ENCODE results near the gene RFLNA.
"Not testable (repeated sequence)": the region's sequence is repeated elsewhere in the genome, so short reads cannot be mapped to it uniquely, and the experiment has no call there.

The RFLNA gene

DNA sequence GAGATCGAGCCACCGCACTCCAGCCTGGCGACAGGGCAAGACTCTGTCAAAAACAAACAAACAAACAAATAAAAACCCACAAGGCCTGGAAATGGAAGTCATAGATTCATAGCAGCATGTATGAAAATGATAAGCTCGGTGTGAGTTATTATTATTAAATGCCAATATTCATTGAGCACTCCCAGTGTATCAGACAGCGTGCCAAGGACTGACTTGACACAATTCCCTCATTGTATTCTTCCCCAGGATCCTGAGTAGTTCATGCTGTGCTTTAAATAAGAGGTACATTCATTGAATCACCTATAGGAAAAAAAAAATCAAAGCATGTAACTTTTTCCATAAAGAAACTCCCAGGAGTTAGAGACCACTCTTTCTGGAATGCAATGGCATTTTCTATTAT lies 12.6 kb upstream of the RFLNA start:
- DNase-seq (ENCODE audit: low read depth in 2 of 2, low spot score in 1 of 2): no peak

GRCh38 chr12:124283326-124283725 lies 11.6 kb upstream of the RFLNA start:
- no peak for DNase-seq (ENCODE audit: low read depth in 2 of 2, low spot score in 1 of 2)

DNA sequence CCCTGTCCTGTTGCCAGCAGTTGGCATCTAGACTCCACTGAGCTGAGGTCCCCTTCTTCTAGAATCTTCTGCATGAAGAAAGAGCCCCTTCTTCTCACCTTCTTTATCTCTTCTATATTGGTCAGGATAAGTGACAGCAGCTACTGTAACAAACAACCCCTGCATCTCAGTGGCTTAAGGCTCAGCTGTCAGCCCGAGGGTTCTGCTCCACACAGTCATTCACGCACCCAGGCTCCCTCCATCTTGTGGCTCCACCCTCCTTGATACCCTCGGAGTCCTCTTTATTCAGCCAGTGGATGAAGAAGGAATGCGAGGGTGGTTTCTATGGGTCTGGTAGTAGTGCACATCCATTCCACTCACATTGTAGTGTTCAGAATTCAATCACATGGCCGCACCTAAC lies 10.5 kb upstream of the RFLNA start:
- no peak for DNase-seq (ENCODE audit: low read depth in 2 of 2, low spot score in 1 of 2)

DNA sequence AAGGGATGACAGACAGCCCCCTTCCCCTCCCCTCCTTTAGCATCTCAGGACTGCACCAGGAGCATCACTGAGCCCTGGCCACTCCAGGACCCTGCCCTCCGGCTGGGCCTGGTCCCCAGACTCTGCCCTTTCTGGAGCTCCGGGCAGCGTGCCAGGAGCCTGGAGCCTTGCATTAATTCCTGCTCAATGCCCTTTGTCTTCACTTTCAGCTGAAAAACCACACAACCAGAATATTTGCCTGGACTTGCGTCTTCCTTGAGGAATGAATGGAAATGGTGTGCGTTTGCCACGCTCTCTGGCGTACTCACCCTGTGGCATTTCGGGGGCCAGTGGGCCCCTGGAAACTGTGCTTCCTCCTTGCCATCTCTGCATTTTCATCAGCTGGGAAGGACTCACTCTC lies 8.5 kb upstream of the RFLNA start:
- no peak for DNase-seq (ENCODE audit: low read depth in 2 of 2, low spot score in 1 of 2)

DNA sequence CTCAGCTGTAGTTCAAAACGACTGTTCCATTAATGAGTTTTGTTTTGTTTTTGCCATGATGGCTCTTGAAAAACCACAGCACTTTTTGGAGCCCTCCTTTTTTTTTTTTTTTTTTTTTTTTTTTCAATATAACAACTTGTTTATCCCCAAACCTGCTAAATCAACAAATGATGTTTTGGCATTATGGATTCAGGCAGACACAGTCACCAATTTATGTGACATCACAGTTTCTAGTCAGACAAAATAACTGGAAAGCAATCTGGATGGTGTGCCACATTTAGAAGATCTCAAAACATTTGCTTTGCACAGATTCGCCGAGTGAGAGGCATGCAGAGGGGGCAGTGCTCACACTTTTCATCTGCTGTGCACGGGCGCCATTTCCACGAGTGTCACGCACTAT lies 7.9 kb upstream of the RFLNA start:
- DNase-seq (ENCODE audit: low read depth in 2 of 2, low spot score in 1 of 2): no peak

GRCh38 chr12:124289634-124290600 lies 5.0 kb upstream of the RFLNA start:
- DNase-seq (ENCODE audit: low read depth in 2 of 2, low spot score in 1 of 2): no peak

- no peak for DNase-seq (ENCODE audit: low read depth in 2 of 2, low spot score in 1 of 2)
Observed at GRCh38 chr12:124292385-124292784, 2.5 kb upstream of the RFLNA start.

DNA sequence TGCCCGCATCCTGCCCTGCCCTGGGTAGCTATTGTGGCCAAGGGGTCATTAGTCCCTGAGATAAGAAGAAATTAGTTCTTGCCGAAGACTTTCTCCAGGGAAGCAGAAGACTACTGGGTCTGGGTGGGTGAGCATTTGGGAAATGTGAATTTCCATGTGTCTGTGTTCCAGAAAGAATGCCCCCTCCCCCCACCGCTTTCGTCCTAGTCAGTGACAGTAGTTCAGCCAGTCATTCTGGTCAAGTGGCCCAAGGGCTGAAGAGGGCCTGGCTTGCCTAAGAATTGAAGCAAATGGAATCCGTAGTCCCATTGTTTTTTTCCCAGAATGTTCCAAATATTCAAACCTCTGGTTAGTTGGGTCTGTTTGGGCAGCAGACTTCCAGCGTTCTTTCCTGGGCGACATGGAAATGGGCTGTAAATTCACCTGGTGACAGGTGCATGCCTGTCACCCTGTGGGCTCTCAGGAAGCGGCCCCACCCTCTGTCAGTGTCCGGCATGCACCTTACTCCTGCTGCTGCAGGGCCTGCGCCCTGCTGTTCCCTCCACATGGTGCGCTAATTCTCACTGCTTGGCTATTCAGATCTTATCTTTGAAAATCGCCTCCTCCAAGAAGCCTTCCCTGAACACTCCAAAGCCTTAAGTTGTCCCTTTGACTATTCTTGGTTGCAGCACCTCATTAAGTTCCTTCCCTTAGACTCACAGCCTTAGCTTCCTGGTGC lies 1.4 kb upstream of the RFLNA start:
- DNase-seq (ENCODE audit: low read depth in 2 of 2, low spot score in 1 of 2): no peak

DNA sequence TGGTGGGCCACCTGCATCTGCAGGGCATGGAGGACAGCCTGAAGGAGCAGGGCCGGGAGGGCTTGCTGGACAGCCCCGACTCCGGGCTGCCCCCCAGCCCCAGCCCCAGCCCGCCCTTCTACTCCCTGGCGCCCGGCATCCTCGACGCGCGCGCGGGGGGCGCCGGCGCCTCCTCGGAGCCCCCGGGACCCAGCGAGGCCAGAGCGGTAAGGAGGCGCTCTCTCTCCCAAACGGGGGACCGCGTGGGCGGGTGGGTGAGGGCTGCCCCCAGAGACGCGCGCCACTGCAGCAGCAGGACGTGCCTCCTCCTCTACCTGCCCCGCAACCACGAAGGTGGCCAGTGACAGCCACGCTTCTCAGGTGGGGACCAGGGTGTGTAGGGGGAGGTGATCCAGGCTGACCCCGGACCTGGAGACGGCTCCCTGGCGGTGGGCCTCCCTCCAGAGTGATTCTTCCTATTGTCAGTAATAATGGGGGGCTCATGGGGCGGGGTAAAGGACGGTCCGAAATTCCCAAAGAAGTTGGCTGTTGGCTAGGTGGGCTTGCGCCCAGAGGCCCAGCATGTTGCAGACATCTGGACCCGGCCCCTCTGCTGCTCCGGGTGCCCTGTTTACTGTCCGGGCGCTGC lies 652 bp downstream of the RFLNA start:
- DNase-seq (ENCODE audit: low read depth in 2 of 2, low spot score in 1 of 2): no peak

GRCh38 chr12:124296295-124296915 lies 1.5 kb downstream of the RFLNA start:
- no peak for DNase-seq (ENCODE audit: low read depth in 2 of 2, low spot score in 1 of 2)

GRCh38 chr12:124296916-124297351 lies 2.0 kb downstream of the RFLNA start:
- no peak for DNase-seq (ENCODE audit: low read depth in 2 of 2, low spot score in 1 of 2)

GRCh38 chr12:124297389-124297788 lies 2.5 kb downstream of the RFLNA start:
- no peak for DNase-seq (ENCODE audit: low read depth in 2 of 2, low spot score in 1 of 2)

DNA sequence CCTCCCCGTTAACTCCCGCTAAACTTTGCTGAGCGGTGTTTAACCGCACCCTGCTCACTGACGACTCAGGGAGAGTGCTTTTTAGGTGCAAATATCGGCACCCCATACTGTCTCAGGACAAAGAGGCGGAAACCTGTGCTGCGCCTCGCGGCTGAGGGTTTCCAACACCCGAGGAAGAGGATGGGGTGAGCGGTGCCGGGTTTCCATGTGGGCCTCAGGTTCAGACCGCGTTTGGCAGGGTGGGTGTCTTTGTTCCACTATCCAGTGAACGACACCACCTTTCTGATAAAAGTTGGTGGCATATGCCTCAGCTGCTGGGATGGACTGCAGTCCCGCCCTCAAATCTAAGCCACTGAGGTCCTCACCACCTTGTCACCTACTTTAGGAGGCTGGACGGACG lies 3.0 kb downstream of the RFLNA start:
- DNase-seq (ENCODE audit: low read depth in 2 of 2, low spot score in 1 of 2): no peak

GRCh38 chr12:124298685-124299410 lies 4.0 kb downstream of the RFLNA start:
- no peak for DNase-seq (ENCODE audit: low read depth in 2 of 2, low spot score in 1 of 2)

GRCh38 chr12:124299628-124300388 lies 4.9 kb downstream of the RFLNA start:
- DNase-seq (ENCODE audit: low read depth in 2 of 2, low spot score in 1 of 2): no peak

DNA sequence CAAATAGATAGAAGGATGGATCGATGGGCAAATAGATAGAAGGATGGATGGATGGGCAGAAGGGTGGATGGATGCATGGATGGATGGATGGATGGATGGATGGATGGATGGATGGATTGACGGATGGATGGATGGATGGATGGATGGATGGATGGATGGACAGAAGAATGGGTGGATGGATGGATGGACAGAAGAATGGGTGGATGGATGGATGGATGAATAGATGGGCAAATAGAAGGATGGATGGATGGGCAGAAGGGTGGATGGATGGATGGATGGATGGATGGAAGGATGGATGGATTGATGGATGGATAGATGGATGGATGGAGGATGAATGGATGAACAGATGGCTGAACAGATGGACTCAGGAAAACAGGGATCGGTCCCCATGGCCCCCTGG lies 5.8 kb downstream of the RFLNA start:
- DNase-seq (ENCODE audit: low read depth in 2 of 2, low spot score in 1 of 2): not testable (repeated sequence)

- no peak for DNase-seq (ENCODE audit: low read depth in 2 of 2, low spot score in 1 of 2)
Observed at GRCh38 chr12:124301084-124301654, 6.3 kb downstream of the RFLNA start.

DNA sequence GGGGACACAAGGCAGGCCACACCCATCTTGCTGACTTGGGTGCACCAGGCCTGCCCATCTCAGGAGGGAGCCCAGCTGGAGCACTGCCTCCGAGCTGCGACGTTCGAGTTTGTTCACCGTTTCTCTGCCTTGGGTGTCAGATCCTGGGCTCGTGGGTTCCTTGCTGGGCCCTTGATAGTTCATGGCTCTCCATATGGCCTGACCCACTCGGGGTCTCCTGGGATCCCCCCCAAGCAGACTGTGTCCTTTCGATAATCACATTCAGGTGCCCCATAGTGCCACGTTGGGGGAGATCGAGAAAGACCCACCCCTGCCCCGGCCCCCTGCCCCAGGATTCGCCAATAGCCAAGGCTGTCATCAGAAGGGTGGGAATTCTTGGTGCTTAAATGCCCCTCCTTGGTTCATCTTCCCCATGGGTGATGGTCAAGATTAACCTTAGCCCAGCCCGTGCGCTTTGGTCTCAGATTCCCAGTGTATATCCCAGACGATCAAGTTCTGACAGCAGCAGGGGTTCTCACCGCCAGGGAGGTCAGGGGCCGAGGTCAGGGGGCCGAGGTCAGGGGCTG lies 7.4 kb downstream of the RFLNA start:
- no peak for DNase-seq (ENCODE audit: low read depth in 2 of 2, low spot score in 1 of 2)
